Mucosa of descending colon (tissue), 3 donors: ENCODE measurements around the gene TFAP2B. TPM values are rescaled to one million over a fixed set of nuclear protein-coding genes. Genes with fewer than 3 reads are reported as not detected.

Source experiments
- ATAC-seq: fragments of 200-7000 bp; cut with Tn5 transposase; one replicate; pipeline ENCODE4 v1.9.1; 2020; ENCODE audit warnings: mild to moderate bottlenecking, moderate library complexity
- DNase-seq, 3 donors: peaks; one replicate each; pipeline ENCODE4 v3.0.0-alpha.2; 2020
- H3K36me3 ChIP-seq: fragments of 200-600 bp; one replicate; pipeline ENCODE4 v1.8.0; 2021; ENCODE audit warnings: low read depth, mild to moderate bottlenecking
- H3K4me1 ChIP-seq: fragments of 200-600 bp; one replicate; pipeline ENCODE4 v1.8.0; 2021; ENCODE audit warnings: low read depth, mild to moderate bottlenecking
- H3K4me3 ChIP-seq: fragments of 200-600 bp; one replicate; pipeline ENCODE4 v1.8.0; 2021; ENCODE audit warnings: mild to moderate bottlenecking
- H3K9me3 ChIP-seq: fragments of 200-600 bp; one replicate; pipeline ENCODE4 v1.8.0; 2021; ENCODE audit warnings: mild to moderate bottlenecking
- intact Hi-C, 2 donors: fragments of 100-400 bp; cut with DNase I in 1 of 2; cut with micrococcal nuclease in 1 of 2; formaldehyde crosslinking; loops; one replicate each; pipeline versions ENCODE4 v1.11.0 to v1.11.1; 2022; cut with DNase I, micrococcal nuclease
- total RNA-seq, 3 donors: library from RNA; stranded (reverse); fragmentation: NEBNext Ultra II Directional in 2 of 3; extraction: Animal tissue kit (Norgen Biotek cat#: 25700) in 2 of 3; gene quantifications; one replicate each; pipeline versions ENCODE4 v1.2.1 to v1.2.4, GENCODE V29; 2021 to 2023
- TF ChIP-seq, protein P1 (sequence below): fragments of 200-600 bp; IDR thresholded peaks from one replicate; pipeline ENCODE4 v1.8.0; 2022; ENCODE audit warnings: antibody characterized with exemption, mild to moderate bottlenecking
- donor health status: DM: no; HTN: no; CAD: no; lungs with moderate emphysema.
- donor health status: DM: no; HTN: no; CAD: no.
- donor health status: DM: no; HTN: yes; CAD: no.

The TFAP2B gene
- total RNA-seq, 3 donors from 2014 or later, result 0.66 TPM; not detected in 2

DNA sequence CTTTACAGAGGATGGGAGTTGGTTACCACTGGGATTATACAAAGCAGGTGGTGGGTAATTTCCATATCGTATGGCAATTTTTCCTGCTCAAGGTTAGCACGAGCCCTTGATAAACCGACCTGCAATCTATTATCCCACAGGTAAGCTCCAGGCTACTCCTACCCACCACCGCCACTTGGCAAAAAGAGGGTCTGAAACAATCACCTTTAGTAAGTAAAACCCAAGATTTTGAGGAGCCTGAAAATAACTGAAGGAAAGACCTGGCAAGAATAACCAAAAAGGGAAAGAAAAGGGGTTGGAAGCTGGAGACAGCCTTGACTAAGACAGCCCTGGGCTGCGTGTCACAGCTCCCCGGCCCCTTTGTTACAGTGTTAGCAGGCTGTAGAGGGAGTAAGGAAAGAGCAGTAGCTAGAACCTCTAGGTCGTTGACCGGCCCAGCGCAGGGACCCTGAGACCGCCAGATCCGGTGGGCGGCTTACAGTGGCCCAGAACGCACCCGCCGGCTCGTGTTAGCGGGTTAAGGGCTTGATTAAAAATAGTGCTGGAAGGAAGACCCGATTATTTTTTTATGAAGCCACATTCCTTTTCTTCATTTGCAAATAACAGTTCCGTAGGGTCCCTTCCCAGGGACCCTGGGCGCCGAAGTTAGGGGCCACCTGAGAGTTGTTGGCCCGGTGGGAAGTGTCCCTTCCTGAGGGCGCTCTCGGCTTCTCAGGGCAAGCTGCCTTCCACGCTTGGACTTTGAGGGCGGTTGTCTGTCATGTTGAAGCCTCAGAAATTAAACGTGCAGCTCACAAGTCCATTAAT, 30.5 kb downstream of the TFAP2B start:
- intact Hi-C loops, result no loop called here
- H3K4me3 ChIP-seq, result no peak overlapping the region
- TF ChIP-seq, protein P1, sequence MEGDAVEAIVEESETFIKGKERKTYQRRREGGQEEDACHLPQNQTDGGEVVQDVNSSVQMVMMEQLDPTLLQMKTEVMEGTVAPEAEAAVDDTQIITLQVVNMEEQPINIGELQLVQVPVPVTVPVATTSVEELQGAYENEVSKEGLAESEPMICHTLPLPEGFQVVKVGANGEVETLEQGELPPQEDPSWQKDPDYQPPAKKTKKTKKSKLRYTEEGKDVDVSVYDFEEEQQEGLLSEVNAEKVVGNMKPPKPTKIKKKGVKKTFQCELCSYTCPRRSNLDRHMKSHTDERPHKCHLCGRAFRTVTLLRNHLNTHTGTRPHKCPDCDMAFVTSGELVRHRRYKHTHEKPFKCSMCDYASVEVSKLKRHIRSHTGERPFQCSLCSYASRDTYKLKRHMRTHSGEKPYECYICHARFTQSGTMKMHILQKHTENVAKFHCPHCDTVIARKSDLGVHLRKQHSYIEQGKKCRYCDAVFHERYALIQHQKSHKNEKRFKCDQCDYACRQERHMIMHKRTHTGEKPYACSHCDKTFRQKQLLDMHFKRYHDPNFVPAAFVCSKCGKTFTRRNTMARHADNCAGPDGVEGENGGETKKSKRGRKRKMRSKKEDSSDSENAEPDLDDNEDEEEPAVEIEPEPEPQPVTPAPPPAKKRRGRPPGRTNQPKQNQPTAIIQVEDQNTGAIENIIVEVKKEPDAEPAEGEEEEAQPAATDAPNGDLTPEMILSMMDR, result no peak
- H3K36me3 ChIP-seq, result no peaks in the 10 kb centered on the region
- no peak for DNase-seq
- H3K9me3 ChIP-seq, result no peaks in the 10 kb centered on the region
- H3K4me1 ChIP-seq, result no peaks in the 10 kb centered on the region
- ATAC-seq, result no peak

- no peak overlapping the region for H3K4me3 ChIP-seq
- H3K4me1 ChIP-seq, result no peaks in the 10 kb centered on the region
- TF ChIP-seq, protein P1, result no peak
- H3K9me3 ChIP-seq, result no peaks in the 10 kb centered on the region
- no peak for DNase-seq
- intact Hi-C loops, result no loop called here
- H3K36me3 ChIP-seq, result no peaks in the 10 kb centered on the region
- no peak for ATAC-seq
Observed at GRCh38 chr6:50849796-50850180, 31.1 kb downstream of the TFAP2B start.

GRCh38 chr6:50850223-50851048, 31.8 kb downstream of the TFAP2B start:
- DNase-seq, result no peak
- intact Hi-C loops, result no loop called here
- H3K36me3 ChIP-seq, result no peaks in the 10 kb centered on the region
- no peaks in the 10 kb centered on the region for H3K4me1 ChIP-seq
- no peak for ATAC-seq
- no peaks in the 10 kb centered on the region for H3K9me3 ChIP-seq
- H3K4me3 ChIP-seq, result no peak overlapping the region
- TF ChIP-seq, protein P1, result no peak

GRCh38 chr6:50851049-50851845, 32.6 kb downstream of the TFAP2B start:
- H3K9me3 ChIP-seq, result no peaks in the 10 kb centered on the region
- TF ChIP-seq, protein P1, result no peak
- DNase-seq (no peak), ATAC-seq (no peak)
- H3K4me3 ChIP-seq, result no peak overlapping the region
- intact Hi-C loops, result no loop called here
- H3K4me1 ChIP-seq, result no peaks in the 10 kb centered on the region
- no peaks in the 10 kb centered on the region for H3K36me3 ChIP-seq

DNA sequence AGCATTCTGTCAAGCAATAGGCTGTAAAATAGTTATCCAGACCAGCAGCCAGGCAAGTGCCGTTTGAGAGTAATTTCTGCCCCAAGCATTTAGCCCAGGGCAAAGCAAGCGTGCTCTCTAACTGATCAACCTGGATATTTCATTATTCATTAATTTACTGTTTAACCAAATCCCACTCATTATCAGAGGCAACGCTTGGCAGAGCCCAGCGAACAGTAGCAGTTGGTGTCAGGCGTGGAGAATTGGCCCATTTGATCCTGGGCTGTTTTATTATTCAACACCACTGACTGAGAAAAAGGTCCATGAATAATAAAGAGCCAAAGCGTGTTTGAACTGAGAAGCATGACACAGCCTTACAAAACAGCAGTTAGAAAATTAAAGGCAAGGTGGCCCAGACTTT, 35.3 kb downstream of the TFAP2B start:
- Histone ChIP-seq H3K4me1 (no peaks in the 10 kb centered on the region), H3K9me3 (no peaks in the 10 kb centered on the region), H3K36me3 (no peaks in the 10 kb centered on the region), H3K4me3 (no peak overlapping the region)
- DNase-seq (no peak), ATAC-seq (no peak)
- intact Hi-C loops, result no loop called here
- TF ChIP-seq, protein P1, result no peak
